22Rv1 (cell line): ENCODE results near the gene RNF130.
"Not testable (repeated sequence)": the region's sequence is repeated elsewhere in the genome, so short reads cannot be mapped to it uniquely, and the experiment has no call there.

Experiments used
- CTCF ChIP-seq: fragments of 450-650 bp; IDR thresholded peaks from 2 replicates; pipeline ENCODE4 v1.5.1; 2017; ENCODE audit warnings: mild to moderate bottlenecking
- ZFX ChIP-seq: fragments of 450-650 bp; IDR thresholded peaks from 2 replicates; pipeline ENCODE4 v1.6.1; 2017; ENCODE audit warnings: antibody characterized with exemption, borderline replicate concordance

- not testable (repeated sequence) for TF ChIP-seq CTCF, ZFX
Measured at GRCh38 chr5:179959118-179959517, 112.4 kb downstream of the RNF130 start.
